HUES48 (cell line): ENCODE results near the gene SCMH1.

ENCODE experiments used
- H3K27ac ChIP-seq: one replicate; pipeline ENCODE4 v1.7.0; 2013; ENCODE audit warnings: low read depth, low read length, inconsistent platforms
- H3K27me3 ChIP-seq: 2 replicates; pipeline ENCODE4 v1.6.1; 2013; ENCODE audit warnings: mild to moderate bottlenecking, low read length; ENCODE audit not compliant: control insufficient read depth, insufficient read depth
- H3K36me3 ChIP-seq: 2 replicates; pipeline ENCODE4 v1.6.1; 2013; ENCODE audit warnings: low read length; ENCODE audit not compliant: control insufficient read depth, insufficient read depth
- H3K4me1 ChIP-seq: 2 replicates; pipeline ENCODE4 v1.6.1; 2013; ENCODE audit warnings: mild to moderate bottlenecking, low read length; ENCODE audit not compliant: control insufficient read depth, insufficient read depth
- H3K4me3 ChIP-seq: 2 replicates; pipeline ENCODE4 v1.5.1; 2013; ENCODE audit warnings: mild to moderate bottlenecking, low read depth, low read length
- H3K9ac ChIP-seq: 2 replicates; pipeline ENCODE4 v1.6.1; 2013; ENCODE audit warnings: mild to moderate bottlenecking, low read depth, low read length, moderate library complexity
- H3K9me3 ChIP-seq: 2 replicates; pipeline ENCODE4 v1.6.1; 2013; ENCODE audit warnings: low read length; ENCODE audit not compliant: control insufficient read depth, insufficient read depth

SCMH1 gene

DNA sequence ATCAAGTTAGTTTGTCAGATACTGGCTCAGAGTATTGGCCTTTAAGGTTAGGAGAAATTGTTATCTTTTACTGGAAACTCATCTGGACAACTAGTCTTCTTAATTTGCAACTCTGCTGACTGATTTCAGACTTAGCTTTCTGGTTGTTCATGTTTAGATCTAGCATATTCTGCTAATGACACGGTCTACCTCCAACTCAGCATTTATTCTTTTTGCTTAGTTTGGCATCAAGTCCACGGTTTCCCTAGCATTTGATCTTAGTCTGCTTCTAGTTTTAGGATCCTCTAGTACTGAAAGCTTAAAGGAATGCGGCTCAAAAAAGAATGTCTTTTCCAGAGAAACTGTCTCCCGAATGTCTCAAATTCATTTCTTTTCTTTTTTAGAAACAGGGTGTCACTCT, 145.0 kb downstream of the SCMH1 start:
- Histone ChIP-seq H3K27me3 (no peaks in the 10 kb centered on the region), H3K9me3 (no peaks in the 10 kb centered on the region), H3K27ac (no peak overlapping the region), H3K4me1 (no peaks in the 10 kb centered on the region), H3K4me3 (no peak overlapping the region), H3K9ac (no peak overlapping the region), H3K36me3 (no peaks in the 10 kb centered on the region)

DNA sequence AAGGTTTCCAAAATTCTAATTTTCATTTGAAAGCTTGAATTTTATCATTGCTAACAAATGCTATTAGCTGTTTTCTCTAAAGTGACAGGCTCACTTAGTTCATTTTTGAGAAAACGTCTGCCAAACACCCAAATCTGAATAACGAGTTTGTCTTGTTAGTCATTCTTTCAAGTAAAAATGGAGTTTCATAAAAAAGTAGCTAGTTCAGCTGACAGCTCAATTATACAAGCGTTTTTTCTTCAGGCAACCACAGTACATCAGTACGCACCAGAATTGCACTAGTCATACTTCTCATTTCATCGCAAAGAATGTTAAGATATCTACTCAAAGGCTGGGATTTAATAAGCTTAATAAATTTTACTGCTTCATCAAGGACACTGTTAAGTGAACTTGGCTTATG, 148.3 kb downstream of the SCMH1 start:
- Histone ChIP-seq H3K4me1 (no peaks in the 10 kb centered on the region), H3K36me3 (no peaks in the 10 kb centered on the region), H3K27ac (no peak overlapping the region), H3K9ac (no peak overlapping the region), H3K4me3 (no peak overlapping the region), H3K9me3 (no peaks in the 10 kb centered on the region), H3K27me3 (no peaks in the 10 kb centered on the region)

DNA sequence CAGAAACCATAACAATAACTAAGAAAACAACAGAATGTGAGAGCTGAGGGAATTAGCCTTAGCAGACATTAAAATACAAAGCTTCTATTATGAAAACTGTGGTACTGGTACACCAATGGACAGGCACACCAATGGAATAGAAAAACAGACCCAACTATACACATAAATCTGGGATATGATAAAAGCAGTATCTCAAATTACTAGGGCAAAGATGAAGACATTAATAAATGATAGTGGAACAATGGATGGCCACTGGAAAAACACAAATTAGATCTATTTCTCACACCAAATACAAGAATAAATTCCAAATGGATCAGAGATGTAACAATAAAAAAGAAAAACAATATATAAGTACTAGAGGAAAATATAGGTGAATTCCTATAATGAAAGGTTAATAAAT, 155.2 kb downstream of the SCMH1 start:
- H3K36me3 ChIP-seq: no peaks in the 10 kb centered on the region
- no peak overlapping the region for H3K27ac ChIP-seq
- H3K9me3 ChIP-seq: no peaks in the 10 kb centered on the region
- no peak overlapping the region for H3K9ac ChIP-seq
- no peaks in the 10 kb centered on the region for H3K4me1 ChIP-seq
- H3K4me3 ChIP-seq: no peak overlapping the region
- H3K27me3 ChIP-seq: no peaks in the 10 kb centered on the region

DNA sequence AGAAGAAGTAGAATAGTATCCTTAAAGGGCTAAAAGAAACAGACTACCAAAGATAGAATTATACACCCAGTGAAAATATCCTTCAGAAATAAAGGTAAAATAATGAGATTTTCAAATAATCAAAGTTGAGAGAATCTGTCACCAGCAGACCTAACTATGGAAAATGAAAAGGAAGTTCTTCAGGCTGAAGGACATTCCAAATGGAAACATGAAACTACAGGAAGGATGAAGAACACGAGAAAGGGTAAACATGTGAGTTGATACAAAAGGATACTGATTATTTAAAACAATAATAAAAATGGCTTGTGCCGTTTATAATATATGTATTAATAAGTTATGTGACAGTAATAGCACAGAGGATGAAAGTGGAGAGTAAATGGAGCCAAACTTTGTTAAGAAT, 163.5 kb downstream of the SCMH1 start:
- H3K9me3 ChIP-seq: no peaks in the 10 kb centered on the region
- H3K36me3 ChIP-seq: no peaks in the 10 kb centered on the region
- H3K4me1 ChIP-seq: no peaks in the 10 kb centered on the region
- H3K27me3 ChIP-seq: no peaks in the 10 kb centered on the region
- H3K4me3 ChIP-seq: no peak overlapping the region
- no peak overlapping the region for H3K27ac ChIP-seq
- no peak overlapping the region for H3K9ac ChIP-seq

DNA sequence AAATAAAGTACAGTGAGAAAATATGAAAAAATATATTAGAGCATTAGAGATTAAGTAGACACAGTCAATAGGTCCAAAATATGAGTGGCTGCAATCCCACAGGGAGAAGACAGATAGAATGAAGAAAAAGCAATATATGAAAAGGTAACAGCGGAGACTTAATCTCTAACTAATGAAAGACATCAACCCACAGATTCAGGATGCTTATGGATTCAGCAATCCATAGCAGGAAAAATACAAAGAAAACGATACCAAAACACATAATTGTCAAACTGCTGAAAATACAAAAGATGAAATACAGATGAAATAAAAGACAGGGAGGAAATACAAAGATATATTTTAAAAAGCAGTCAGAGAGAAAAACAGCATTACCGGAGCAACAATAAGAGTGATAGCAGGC, 163.9 kb downstream of the SCMH1 start:
- Histone ChIP-seq H3K9ac (no peak overlapping the region), H3K27ac (no peak overlapping the region), H3K36me3 (no peaks in the 10 kb centered on the region), H3K9me3 (no peaks in the 10 kb centered on the region), H3K4me1 (no peaks in the 10 kb centered on the region), H3K4me3 (no peak overlapping the region), H3K27me3 (no peaks in the 10 kb centered on the region)

DNA sequence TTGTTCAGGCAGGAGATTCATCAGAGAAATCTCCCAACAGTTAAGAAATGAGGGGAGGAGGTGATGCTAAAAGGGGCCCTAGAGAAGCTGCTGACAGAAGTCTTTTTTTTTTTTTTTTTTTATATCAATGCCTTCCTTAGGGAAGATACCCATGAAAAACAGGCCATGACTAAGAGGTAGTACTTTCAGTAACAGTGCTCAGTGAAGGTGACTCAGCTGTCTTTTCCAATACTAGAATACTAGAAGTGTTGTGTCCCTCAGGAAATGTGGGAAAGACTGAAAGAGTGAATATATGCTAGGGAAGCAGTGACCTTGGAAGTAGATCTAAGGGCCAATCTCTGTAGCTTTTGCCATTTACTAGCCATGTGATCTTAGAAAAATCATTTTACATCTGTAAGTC, 168.1 kb downstream of the SCMH1 start:
- no peak overlapping the region for H3K27ac ChIP-seq

DNA sequence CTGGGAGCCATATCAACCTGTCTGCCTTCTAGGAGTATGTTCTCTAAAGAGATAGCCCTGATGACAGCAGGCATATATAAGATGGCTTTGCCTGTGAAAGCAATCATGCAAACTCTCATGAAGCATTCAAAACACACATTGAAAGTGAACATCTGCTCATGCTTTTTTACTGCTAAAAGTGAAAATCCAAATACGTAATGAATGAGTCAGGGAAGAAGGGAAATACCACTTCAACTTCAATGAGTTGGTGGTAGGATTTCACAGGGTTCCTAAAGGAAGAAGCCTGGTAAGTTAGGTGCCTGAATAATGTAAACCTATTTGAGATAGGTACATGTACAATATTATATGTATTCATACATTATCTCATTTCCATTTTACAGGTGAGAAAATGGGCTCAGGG, 170.1 kb downstream of the SCMH1 start:
- Histone ChIP-seq H3K36me3 (peaks cover 6% of the 10 kb centered on the region; the same call in 1 of the 2 replicates), H3K27me3 (no peaks in the 10 kb centered on the region), H3K27ac (no peak overlapping the region), H3K9ac (no peak overlapping the region), H3K4me3 (no peak overlapping the region), H3K9me3 (no peaks in the 10 kb centered on the region), H3K4me1 (no peaks in the 10 kb centered on the region)

More for the DNA sequence above, 168.1 kb downstream of the SCMH1 start:
- H3K9me3 ChIP-seq: no peaks in the 10 kb centered on the region
- peaks cover 6% of the 10 kb centered on the region; the same call in 1 of the 2 replicates for H3K36me3 ChIP-seq
- no peak overlapping the region for H3K9ac ChIP-seq
- no peak overlapping the region for H3K4me3 ChIP-seq
- H3K4me1 ChIP-seq: no peaks in the 10 kb centered on the region
- no peaks in the 10 kb centered on the region for H3K27me3 ChIP-seq

DNA sequence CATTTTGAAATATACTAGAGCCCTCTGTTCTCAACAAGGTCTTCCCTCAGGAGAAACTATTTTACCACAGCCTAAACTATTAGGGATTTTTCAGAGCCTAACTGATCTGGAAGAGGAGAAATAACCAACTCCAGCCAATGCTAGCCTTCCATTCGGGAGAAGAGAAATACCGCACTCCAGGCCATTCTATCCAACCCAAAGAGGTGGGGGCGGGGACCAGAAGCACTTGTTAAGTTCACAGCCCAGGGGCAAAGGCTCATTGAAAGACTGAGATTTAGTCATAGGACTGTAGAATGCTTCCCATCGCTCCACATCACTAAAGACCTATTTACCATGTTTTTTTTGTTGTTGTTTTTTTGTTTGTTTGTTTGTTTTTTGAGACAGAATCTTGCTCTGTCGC, 185.2 kb downstream of the SCMH1 start:
- Histone ChIP-seq H3K9ac (no peak overlapping the region), H3K4me1 (peaks cover 7% of the 10 kb centered on the region), H3K36me3 (no peaks in the 10 kb centered on the region), H3K27me3 (no peaks in the 10 kb centered on the region), H3K27ac (no peak overlapping the region), H3K9me3 (no peaks in the 10 kb centered on the region), H3K4me3 (no peak overlapping the region)

DNA sequence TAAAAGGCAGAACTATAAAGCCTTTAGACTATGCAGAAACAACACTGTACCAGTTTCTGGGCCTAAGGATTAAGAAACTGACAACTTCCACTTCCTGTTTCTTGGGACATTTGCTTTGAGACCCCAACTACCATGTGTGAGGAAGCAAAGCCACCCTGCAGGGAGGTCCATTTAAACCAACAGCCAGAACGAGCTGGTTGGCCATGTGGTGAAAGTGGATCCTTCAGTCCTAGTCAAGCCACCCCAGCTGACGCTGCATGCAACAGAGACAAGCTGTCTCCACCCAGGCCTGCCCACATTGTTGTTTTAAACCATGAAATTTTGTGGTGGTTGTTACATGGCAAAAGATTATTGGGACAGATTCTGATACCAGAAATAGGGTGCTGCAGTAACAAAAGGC, 188.8 kb downstream of the SCMH1 start:
- peaks cover 2% of the 10 kb centered on the region; the same call in 1 of the 2 replicates for H3K36me3 ChIP-seq
- H3K9ac ChIP-seq: no peak overlapping the region
- H3K4me3 ChIP-seq: no peak overlapping the region
- no peak overlapping the region for H3K27ac ChIP-seq
- peaks cover 7% of the 10 kb centered on the region for H3K4me1 ChIP-seq
- H3K9me3 ChIP-seq: no peaks in the 10 kb centered on the region
- H3K27me3 ChIP-seq: no peaks in the 10 kb centered on the region

DNA sequence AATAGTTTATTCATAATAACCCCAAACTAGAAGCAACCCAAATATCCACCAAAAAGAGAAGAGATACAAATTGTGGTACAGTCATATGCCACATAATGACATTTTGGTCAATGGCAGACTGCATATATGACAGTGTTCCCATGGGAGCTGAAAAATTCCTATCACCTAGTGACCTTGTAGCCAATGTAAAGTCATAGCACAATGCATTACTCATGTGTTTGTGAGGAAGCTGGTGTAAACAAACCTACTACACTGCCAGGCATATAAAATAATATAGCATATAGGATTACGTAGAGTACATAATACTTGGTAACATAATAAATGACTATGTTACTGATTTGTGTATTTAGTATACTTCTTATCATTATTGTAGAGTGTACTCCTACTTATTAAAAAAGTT, 191.1 kb downstream of the SCMH1 start:
- peaks cover 14% of the 10 kb centered on the region for H3K36me3 ChIP-seq
- H3K4me3 ChIP-seq: no peak overlapping the region
- H3K27me3 ChIP-seq: no peaks in the 10 kb centered on the region
- H3K4me1 ChIP-seq: no peaks in the 10 kb centered on the region; the same call in 1 of the 2 replicates
- no peak overlapping the region for H3K9ac ChIP-seq
- no peaks in the 10 kb centered on the region for H3K9me3 ChIP-seq
- no peak overlapping the region for H3K27ac ChIP-seq

DNA sequence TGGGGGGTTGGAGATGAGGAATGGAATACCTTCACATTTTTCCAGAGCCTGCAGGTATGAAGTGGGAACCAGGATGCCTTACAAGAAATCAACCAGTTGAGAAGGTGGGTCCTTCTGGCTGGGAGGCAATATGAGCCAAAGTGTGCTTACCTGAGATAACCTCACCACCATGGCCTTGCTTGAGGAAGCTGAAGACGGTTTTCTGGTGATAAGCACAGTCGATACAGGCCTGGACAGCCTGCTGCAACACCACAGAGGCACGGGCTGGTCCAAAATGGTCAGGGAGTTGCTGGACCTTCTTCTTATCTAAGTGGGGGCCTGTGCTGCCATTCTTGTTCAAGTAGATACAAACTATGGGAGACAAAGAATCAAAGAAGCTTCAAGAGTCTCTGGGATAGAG, 193.6 kb downstream of the SCMH1 start:
- Histone ChIP-seq H3K4me1 (peaks cover 5% of the 10 kb centered on the region), H3K4me3 (no peak overlapping the region), H3K9ac (no peak overlapping the region), H3K36me3 (peaks cover 28% of the 10 kb centered on the region), H3K27ac (no peak overlapping the region), H3K9me3 (no peaks in the 10 kb centered on the region), H3K27me3 (no peaks in the 10 kb centered on the region)

DNA sequence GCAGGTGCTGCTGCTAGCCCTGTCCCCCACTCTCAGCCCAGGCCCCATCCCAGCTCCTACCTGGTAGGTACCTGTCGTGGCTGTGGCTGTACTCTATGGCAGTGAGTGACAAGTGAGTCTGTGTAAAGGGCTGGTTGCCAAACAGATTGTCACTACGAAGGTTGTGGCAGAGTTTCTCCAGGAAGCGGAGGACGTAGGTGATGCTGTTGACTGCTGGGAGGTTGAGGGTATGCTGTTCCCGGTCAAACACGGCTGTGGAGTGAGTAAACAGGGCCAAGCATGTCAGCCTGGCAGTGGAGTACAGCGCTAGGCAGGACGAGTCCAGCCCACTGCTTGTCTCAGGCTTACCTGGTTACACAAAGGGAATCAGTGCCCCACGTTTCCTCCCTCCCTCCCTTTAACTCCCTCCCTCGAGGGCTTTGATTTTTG, 195.7 kb downstream of the SCMH1 start:
- Histone ChIP-seq H3K27ac (no peak overlapping the region), H3K9ac (no peak overlapping the region), H3K4me3 (no peak overlapping the region), H3K36me3 (peaks cover 28% of the 10 kb centered on the region), H3K27me3 (no peaks in the 10 kb centered on the region), H3K9me3 (no peaks in the 10 kb centered on the region), H3K4me1 (peaks cover 5% of the 10 kb centered on the region; the same call in 1 of the 2 replicates)
